Activated T-cell treated with anti-CD3 and anti-CD28 coated beads, Interleukin-2, amount 50 U/mL, for 24 hours (primary cell): Measurements from ENCODE around the gene FANCC.
"Not testable (repeated sequence)": the region's sequence is repeated elsewhere in the genome, so short reads cannot be mapped to it uniquely, and the experiment has no call there.

Experiments used
- DNase-seq: peaks from one replicate; pipeline ENCODE4 v3.0.0-alpha.2; 2020
- H3K27ac Mint-ChIP-seq: 2 replicates; pipeline ENCODE4 v1.8.0; 2020; ENCODE audit warnings: mild to moderate bottlenecking, mixed read lengths
- H3K27me3 Mint-ChIP-seq: 2 replicates; pipeline ENCODE4 v1.8.0; 2020; ENCODE audit warnings: mixed read lengths
- H3K36me3 Mint-ChIP-seq: 2 replicates; pipeline ENCODE4 v1.8.0; 2020; ENCODE audit warnings: low read depth, mixed read lengths
- H3K4me1 Mint-ChIP-seq: 2 replicates; pipeline ENCODE4 v1.8.0; 2020; ENCODE audit warnings: low read depth, mixed read lengths
- H3K4me3 Mint-ChIP-seq: 2 replicates; pipeline ENCODE4 v1.8.0; 2020; ENCODE audit warnings: mild to moderate bottlenecking, moderate library complexity, mixed read lengths
- H3K9me3 Mint-ChIP-seq: 2 replicates; pipeline ENCODE4 v1.8.0; 2020; ENCODE audit warnings: mixed read lengths

Gene FANCC

GRCh38 chr9:95280745-95281144 is 36.8 kb downstream of the FANCC start:
- Mint-ChIP-seq H3K4me3 (no peak overlapping the region), H3K9me3 (peaks cover 14% of the 10 kb centered on the region), H3K4me1 (peaks cover 15% of the 10 kb centered on the region), H3K27me3 (no peaks in the 10 kb centered on the region), H3K27ac (no peak overlapping the region), H3K36me3 (peaks cover 7% of the 10 kb centered on the region)
- no peak for DNase-seq

- Mint-ChIP-seq H3K4me3 (no peak overlapping the region), H3K36me3 (peaks cover 6% of the 10 kb centered on the region), H3K9me3 (peaks cover 15% of the 10 kb centered on the region), H3K27ac (no peak overlapping the region), H3K4me1 (peaks cover 23% of the 10 kb centered on the region), H3K27me3 (no peaks in the 10 kb centered on the region)
- DNase-seq, result no peak
These were observed 40.0 kb downstream of the FANCC start for GRCh38 chr9:95277509-95277908.

- peaks cover 6% of the 10 kb centered on the region for H3K36me3 Mint-ChIP-seq
- peak overlapping the region; percentile 26 for H3K27ac Mint-ChIP-seq
- H3K27me3 Mint-ChIP-seq, result no peaks in the 10 kb centered on the region
- DNase-seq, result no peak
- peaks cover 15% of the 10 kb centered on the region for H3K9me3 Mint-ChIP-seq
- H3K4me3 Mint-ChIP-seq, result no peak overlapping the region
- H3K4me1 Mint-ChIP-seq, result peaks cover 23% of the 10 kb centered on the region
These were observed 41.0 kb downstream of the FANCC start for GRCh38 chr9:95276395-95276954.

GRCh38 chr9:95274160-95274559 is 43.3 kb downstream of the FANCC start:
- H3K4me1 Mint-ChIP-seq, result peaks cover 23% of the 10 kb centered on the region
- not testable (repeated sequence) for H3K36me3 Mint-ChIP-seq, H3K27ac Mint-ChIP-seq, H3K4me3 Mint-ChIP-seq, H3K27me3 Mint-ChIP-seq, DNase-seq, H3K9me3 Mint-ChIP-seq

GRCh38 chr9:95273369-95274022 is 44.0 kb downstream of the FANCC start:
- peaks cover 2% of the 10 kb centered on the region for H3K9me3 Mint-ChIP-seq
- H3K36me3 Mint-ChIP-seq, result no peaks in the 10 kb centered on the region
- H3K27me3 Mint-ChIP-seq, result no peaks in the 10 kb centered on the region
- H3K27ac Mint-ChIP-seq, result no peak overlapping the region
- H3K4me3 Mint-ChIP-seq, result no peak overlapping the region
- DNase-seq, result no peak
- H3K4me1 Mint-ChIP-seq, result peaks cover 23% of the 10 kb centered on the region

DNA sequence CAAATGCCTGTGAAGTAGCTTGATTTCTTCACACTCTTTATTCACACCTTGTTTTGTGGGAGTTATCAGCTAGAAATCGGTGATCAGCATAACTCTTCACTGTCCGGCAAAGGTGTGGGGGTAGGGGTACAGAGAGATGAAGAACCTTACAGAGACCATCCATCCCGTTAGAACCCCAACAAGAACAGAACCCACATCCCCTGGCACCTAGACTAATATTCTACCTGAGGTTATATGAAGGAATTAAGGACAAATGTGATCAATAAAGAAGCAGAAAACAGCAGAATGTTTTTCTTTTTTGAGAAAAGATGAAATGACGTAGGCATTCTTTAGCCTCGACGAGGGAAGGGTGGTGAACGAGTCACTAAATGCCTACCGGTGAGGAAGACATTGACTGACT is 44.7 kb downstream of the FANCC start:
- Mint-ChIP-seq H3K36me3 (no peaks in the 10 kb centered on the region), H3K4me1 (peaks cover 26% of the 10 kb centered on the region), H3K9me3 (peaks cover 2% of the 10 kb centered on the region), H3K4me3 (no peak overlapping the region), H3K27ac (no peak overlapping the region), H3K27me3 (no peaks in the 10 kb centered on the region)
- no peak for DNase-seq

- H3K36me3 Mint-ChIP-seq, result no peaks in the 10 kb centered on the region
- H3K27ac Mint-ChIP-seq, result no peak overlapping the region
- H3K4me1 Mint-ChIP-seq, result peaks cover 25% of the 10 kb centered on the region
- H3K27me3 Mint-ChIP-seq, result no peaks in the 10 kb centered on the region
- DNase-seq, result no peak
- peaks cover 2% of the 10 kb centered on the region for H3K9me3 Mint-ChIP-seq
- H3K4me3 Mint-ChIP-seq, result no peak overlapping the region
These were observed 46.7 kb downstream of the FANCC start for GRCh38 chr9:95270790-95271189.

DNA sequence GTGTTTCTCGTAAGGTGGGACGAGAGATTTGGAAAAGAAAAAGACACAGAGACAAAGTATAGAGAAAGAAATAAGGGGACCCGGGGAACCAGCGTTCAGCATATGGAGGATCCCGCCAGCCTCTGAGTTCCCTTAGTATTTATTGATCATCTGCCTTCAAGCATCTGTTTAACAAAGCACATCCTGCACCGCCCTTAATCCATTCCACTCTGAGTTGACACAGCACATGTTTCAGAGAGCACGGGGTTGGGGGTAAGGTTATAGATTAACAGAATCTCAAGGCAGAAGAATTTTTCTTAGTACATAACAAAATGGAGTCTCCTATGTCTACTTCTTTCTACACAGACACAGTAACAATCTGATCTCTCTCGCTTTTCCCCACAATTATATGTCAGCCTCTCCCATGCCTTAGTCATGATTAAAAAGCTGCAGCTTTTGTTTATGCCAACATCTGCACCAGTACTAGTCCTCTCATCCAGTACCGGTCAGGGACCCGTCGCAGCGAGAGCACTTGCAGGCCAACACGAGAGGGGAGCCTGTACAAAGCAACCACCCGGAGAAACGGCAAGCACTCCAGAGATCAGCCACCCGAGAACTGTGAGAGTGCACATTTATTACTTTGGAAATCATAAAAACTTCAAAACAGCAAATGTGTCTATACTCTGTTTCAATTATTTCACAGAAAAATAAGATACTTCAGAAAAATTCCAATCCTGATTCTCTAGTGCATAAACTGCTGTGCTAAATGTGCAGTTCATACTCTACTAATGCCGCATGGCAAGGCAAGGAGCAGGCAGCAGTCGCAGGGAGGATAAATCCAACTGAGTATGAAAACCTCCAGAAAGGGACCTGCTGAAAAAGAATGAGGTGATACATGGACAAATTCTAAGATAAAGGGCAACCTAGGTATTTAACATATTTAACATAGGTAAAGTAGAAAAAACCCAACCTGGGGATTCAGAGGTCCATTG is 47.4 kb downstream of the FANCC start:
- H3K27me3 Mint-ChIP-seq, H3K27ac Mint-ChIP-seq, H3K4me3 Mint-ChIP-seq, H3K36me3 Mint-ChIP-seq, DNase-seq, H3K9me3 Mint-ChIP-seq: not testable (repeated sequence)
- peaks cover 21% of the 10 kb centered on the region for H3K4me1 Mint-ChIP-seq

- Mint-ChIP-seq H3K27me3 (no peaks in the 10 kb centered on the region), H3K27ac (no peak overlapping the region)
- DNase-seq, result no peak
These were observed 48.8 kb downstream of the FANCC start for GRCh38 chr9:95268681-95269080.

GRCh38 chr9:95266649-95267048 is 50.9 kb downstream of the FANCC start:
- Mint-ChIP-seq H3K27me3 (no peaks in the 10 kb centered on the region), H3K4me1 (peaks cover 17% of the 10 kb centered on the region), H3K27ac (peak overlapping the region; percentile 16), H3K4me3 (no peak overlapping the region), H3K36me3 (no peaks in the 10 kb centered on the region), H3K9me3 (no peaks in the 10 kb centered on the region)
- no peak for DNase-seq

More at GRCh38 chr9:95268681-95269080, 48.8 kb downstream of the FANCC start:
- Mint-ChIP-seq H3K4me1 (peaks cover 20% of the 10 kb centered on the region), H3K9me3 (no peaks in the 10 kb centered on the region), H3K36me3 (no peaks in the 10 kb centered on the region), H3K4me3 (no peak overlapping the region)

DNA sequence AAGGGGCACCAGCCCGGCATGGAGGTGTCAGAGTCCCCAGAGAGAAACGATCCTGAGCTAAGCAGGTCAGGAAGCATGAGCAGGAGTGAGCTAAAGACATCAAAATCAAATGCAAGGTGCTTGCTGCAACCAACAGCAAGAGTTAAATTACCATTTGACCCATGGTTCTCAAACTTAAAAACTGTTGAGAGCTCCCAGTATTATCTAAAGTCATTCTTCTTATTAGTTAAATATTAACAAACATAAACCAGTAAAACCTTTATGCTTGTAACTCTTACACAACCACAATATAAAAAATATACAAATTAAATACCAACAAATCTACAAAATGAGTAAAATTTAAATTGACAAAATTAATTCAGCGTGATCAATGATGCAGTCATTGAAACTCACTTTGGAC is 51.5 kb downstream of the FANCC start:
- DNase-seq, result no peak
- Mint-ChIP-seq H3K4me1 (peaks cover 17% of the 10 kb centered on the region), H3K4me3 (no peak overlapping the region), H3K27me3 (no peaks in the 10 kb centered on the region), H3K36me3 (no peaks in the 10 kb centered on the region), H3K9me3 (no peaks in the 10 kb centered on the region), H3K27ac (no peak overlapping the region)

- H3K9me3 Mint-ChIP-seq, result no peaks in the 10 kb centered on the region
- DNase-seq, result no peak
- no peak overlapping the region for H3K27ac Mint-ChIP-seq
- H3K4me3 Mint-ChIP-seq, result no peak overlapping the region
- H3K36me3 Mint-ChIP-seq, result no peaks in the 10 kb centered on the region
- no peaks in the 10 kb centered on the region for H3K27me3 Mint-ChIP-seq
- peaks cover 17% of the 10 kb centered on the region for H3K4me1 Mint-ChIP-seq
These were observed 52.4 kb downstream of the FANCC start for GRCh38 chr9:95264954-95265615.

DNA sequence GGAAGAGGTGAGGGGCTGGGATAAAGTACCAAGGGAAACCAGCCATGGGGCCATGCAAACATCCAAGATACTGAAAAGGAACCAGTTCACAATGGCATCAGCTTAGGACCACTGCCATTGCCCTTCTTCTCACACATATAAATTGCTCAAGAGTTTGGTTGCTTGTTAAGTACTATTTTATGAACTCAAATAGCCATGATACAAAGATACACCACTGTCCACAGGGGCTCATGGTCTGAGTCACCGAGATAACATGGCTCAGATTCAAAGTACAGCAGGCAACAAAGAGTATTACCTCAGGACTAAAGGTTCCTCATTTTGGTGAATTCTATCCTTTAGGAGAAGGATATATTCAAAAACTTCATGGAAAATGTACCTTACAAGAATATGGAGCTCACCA is 55.6 kb downstream of the FANCC start:
- Mint-ChIP-seq H3K27me3 (no peaks in the 10 kb centered on the region), H3K4me1 (peaks cover 11% of the 10 kb centered on the region), H3K4me3 (no peak overlapping the region), H3K36me3 (no peaks in the 10 kb centered on the region), H3K27ac (no peak overlapping the region), H3K9me3 (no peaks in the 10 kb centered on the region)
- no peak for DNase-seq

- Mint-ChIP-seq H3K27ac (no peak overlapping the region), H3K9me3 (no peaks in the 10 kb centered on the region), H3K4me1 (no peaks in the 10 kb centered on the region), H3K4me3 (no peak overlapping the region), H3K27me3 (no peaks in the 10 kb centered on the region), H3K36me3 (peaks cover 17% of the 10 kb centered on the region)
- no peak for DNase-seq
These were observed 66.9 kb downstream of the FANCC start for GRCh38 chr9:95250462-95251221.
